Ishikawa (cell line): ENCODE data around the gene COL28A1.

Experiments
- CEBPB ChIP-seq: IDR thresholded peaks from 2 replicates; pipeline ENCODE4 v1.6.1; 2012
- CREB1 ChIP-seq: IDR thresholded peaks from 2 replicates; pipeline ENCODE4 v1.6.1; 2012; ENCODE audit warnings: low read depth
- EGR1 ChIP-seq: IDR thresholded peaks from 2 replicates; pipeline ENCODE4 v1.6.1; 2012
- EP300 ChIP-seq: IDR thresholded peaks from 2 replicates; pipeline ENCODE4 v1.6.1; 2012; ENCODE audit warnings: borderline replicate concordance
- FOXM1 ChIP-seq: IDR thresholded peaks from 2 replicates; pipeline ENCODE4 v1.6.1; 2012; ENCODE audit warnings: low read depth, borderline replicate concordance
- MAX ChIP-seq: IDR thresholded peaks from 2 replicates; pipeline ENCODE4 v1.6.1; 2012
- RAD21 ChIP-seq: IDR thresholded peaks from 2 replicates; pipeline ENCODE4 v1.6.1; 2012; ENCODE audit warnings: low read depth
- REST ChIP-seq: IDR thresholded peaks from 2 replicates; pipeline ENCODE4 v1.6.1; 2012; ENCODE audit warnings: low read depth, mild to moderate bottlenecking
- TAF1 ChIP-seq: IDR thresholded peaks from 2 replicates; pipeline ENCODE4 v1.6.1; 2012; ENCODE audit warnings: low read depth, mild to moderate bottlenecking
- TCF12 ChIP-seq: IDR thresholded peaks from 2 replicates; pipeline ENCODE4 v1.6.1; 2012; ENCODE audit warnings: low read depth
- TEAD4 ChIP-seq: IDR thresholded peaks from 2 replicates; pipeline ENCODE4 v1.6.1; 2012
- USF1 ChIP-seq: IDR thresholded peaks from 2 replicates; pipeline ENCODE4 v1.6.1; 2012
- YY1 ChIP-seq: IDR thresholded peaks from 2 replicates; pipeline ENCODE4 v1.6.1; 2012; ENCODE audit warnings: low read depth
- ZBTB7A ChIP-seq: IDR thresholded peaks from 2 replicates; pipeline ENCODE4 v1.6.1; 2012; ENCODE audit warnings: low read depth

- no peak for TF ChIP-seq YY1
- no peak for TF ChIP-seq EP300
- TF ChIP-seq REST: no peak
- TF ChIP-seq CEBPB: no peak
- no peak for TF ChIP-seq MAX
- no peak for TF ChIP-seq FOXM1
- TF ChIP-seq ZBTB7A: no peak
- no peak for TF ChIP-seq RAD21
- no peak for TF ChIP-seq TCF12
- no peak for TF ChIP-seq TAF1
- TF ChIP-seq EGR1: no peak
- no peak for TF ChIP-seq USF1
- no peak for TF ChIP-seq TEAD4
- TF ChIP-seq CREB1: no peak
Measured at GRCh38 chr7:7529328-7529727, 6.3 kb downstream of the COL28A1 start.
